Activated CD4-positive, alpha-beta T cell treated with anti-CD3 and anti-CD28 coated beads, Interleukin-2, amount 50 U/mL, for 24 hours (primary cell): Measurements from ENCODE around the gene PTPRE.
A peak's percentile ranks its signal among the peaks of the same experiment; 100 is the strongest.

Experiments used
- DNase-seq, 2 donors: peaks; one replicate each; pipeline ENCODE4 v3.0.0-alpha.2; 2020; ENCODE audit warnings: low read depth in 1 of 2, low spot score in 1 of 2

PTPRE gene

DNA sequence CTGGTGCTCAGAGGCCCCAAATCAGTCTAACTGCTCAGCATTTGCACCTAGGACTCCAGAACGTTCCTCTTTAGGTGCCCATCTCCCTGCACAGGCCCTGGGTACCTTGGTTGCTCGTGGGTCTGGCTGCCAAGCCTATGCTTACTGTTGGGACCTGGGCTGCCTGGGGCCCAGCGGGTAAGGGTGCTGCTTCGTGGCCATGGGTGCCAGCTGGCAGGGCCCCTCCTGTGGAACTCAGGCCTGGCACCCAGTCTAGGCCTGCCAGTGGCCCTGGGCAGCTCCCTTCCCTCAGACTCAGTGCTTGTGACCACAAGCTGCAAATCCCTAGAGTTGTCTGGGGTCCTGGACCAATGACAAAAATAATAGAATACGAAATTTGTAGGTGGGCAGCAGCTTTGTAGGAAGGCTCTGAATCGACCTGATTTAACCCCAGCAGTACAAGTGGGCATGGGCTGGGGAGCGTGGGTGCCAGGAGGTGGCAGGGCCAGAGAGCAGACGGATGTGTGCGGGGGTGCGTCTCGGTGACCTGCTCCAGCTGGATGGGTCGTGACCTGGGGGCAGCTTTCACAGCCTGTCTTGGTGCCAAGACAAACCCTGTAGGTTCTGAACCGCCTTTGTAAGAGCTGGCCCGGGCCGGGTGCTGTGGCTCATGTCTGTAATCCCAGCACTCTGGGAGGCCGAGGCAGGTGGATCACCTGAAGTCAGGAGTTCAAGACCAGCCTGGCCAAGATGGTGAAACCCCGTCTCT, 149.6 kb downstream of the PTPRE start:
- DNase-seq: no peak

GRCh38 chr10:128058106-128058749, 151.3 kb downstream of the PTPRE start:
- no peak for DNase-seq

GRCh38 chr10:128058750-128059134, 151.8 kb downstream of the PTPRE start:
- DNase-seq: no peak

GRCh38 chr10:128059266-128059981, 152.5 kb downstream of the PTPRE start:
- DNase-seq: no peak

GRCh38 chr10:128059982-128060293, 153.0 kb downstream of the PTPRE start:
- no peak for DNase-seq

- DNase-seq: no peak
Measured at GRCh38 chr10:128060341-128061250, 153.7 kb downstream of the PTPRE start.

DNA sequence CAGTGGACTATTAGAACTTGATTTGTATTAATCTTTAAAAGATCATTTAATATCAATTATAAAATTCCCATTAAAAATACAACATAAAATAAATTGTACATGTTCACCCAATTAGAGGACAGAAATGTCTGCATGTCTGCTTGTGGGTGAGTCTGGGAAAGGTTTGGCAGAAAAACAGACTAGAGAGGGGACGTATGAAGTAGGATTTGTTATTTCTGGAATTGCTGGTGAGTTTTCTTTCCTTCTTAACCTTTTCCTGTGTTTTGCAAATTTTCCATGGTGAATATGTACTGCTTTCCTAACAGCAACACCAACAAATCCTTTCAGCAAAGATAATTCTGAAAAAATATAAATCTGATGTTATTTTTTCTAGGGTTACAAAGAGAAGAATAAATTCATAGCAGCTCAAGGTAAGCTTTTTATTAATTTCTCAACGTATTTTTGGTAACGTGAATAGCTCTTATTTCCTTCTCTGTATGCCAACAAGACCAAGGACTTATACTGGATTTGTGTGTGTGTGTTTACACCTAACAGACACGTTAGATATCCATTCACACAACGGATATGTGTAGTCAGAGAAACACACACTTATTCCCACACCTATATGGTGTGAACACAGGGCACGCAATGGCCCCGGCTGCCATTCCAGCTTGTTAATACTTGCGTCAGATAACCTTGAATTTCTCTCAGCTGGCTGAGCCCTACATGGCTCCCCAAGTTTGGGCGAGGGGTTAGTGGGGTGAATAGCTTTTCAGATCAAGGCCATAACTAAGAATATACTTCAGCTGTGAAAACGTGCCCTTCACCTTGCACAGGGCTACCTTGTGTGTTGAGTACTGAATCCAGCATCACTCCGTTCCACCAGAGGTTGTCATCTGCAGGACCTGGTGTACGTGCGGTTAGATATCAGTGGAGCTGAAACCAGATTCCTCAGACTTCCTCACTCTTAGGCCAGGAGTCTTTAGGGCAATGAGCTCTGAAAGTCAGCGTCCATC, 154.7 kb downstream of the PTPRE start:
- no peak for DNase-seq

DNA sequence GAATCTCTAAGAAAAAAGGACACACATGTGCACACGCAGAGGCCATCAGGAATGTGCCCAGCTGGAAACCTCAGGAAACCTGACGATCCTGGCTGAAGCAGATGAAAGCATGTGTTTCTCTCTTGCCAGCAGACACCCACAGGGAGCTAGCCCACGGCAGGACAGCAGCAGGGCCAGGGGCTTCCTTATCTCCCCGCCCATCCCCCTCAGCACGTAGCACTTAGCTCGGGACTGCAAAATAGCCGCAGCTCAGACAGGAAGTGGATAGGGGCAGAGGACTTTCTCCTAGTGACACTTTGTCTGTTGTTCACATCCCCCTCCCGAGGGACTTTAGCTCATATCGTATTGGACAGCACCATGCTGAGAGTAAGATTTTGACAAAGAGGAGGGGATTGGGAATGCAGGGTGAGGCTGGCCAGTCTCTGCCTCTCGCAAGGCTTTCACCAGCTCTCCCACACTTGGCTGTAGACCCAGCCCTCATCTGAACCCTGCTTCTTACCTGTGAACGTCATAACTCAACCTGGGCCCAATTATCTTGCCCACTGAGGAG, 155.5 kb downstream of the PTPRE start:
- DNase-seq: no peak

DNA sequence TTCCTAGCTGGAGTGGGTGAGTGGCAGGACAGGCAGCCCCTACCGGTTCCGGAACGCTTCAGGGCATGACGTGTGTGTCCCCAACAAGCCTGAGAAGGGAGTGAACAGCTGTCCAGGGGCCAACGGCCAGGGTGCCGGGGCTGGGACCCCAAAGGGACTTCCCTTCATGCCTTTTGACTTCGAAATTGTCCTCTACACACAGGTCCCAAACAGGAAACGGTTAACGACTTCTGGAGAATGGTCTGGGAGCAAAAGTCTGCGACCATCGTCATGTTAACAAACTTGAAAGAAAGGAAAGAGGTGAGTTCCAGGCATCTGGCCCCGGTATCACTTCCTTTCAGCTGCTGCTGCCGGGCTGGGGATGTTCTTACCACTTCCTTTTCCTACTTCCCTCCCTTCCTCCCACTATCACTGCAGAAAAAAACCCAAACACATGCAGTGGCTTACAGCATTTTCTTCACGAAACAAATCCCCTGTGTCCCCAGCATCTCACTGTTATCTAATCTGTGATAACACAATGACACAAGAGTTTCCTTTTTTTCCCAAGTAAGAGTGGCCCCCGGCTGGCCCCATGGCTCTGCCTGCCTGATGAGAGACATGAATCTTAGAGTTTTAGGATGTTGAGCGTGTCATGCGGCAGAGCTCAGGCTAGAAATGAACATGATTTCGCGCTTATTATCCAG, 156.1 kb downstream of the PTPRE start:
- DNase-seq: peak in 1 of 2 donors; percentile 52

GRCh38 chr10:128063736-128064107, 156.8 kb downstream of the PTPRE start:
- no peak for DNase-seq

- peak; percentile 56 to 81 for DNase-seq
Measured at GRCh38 chr10:128064108-128064969, 157.4 kb downstream of the PTPRE start.

DNA sequence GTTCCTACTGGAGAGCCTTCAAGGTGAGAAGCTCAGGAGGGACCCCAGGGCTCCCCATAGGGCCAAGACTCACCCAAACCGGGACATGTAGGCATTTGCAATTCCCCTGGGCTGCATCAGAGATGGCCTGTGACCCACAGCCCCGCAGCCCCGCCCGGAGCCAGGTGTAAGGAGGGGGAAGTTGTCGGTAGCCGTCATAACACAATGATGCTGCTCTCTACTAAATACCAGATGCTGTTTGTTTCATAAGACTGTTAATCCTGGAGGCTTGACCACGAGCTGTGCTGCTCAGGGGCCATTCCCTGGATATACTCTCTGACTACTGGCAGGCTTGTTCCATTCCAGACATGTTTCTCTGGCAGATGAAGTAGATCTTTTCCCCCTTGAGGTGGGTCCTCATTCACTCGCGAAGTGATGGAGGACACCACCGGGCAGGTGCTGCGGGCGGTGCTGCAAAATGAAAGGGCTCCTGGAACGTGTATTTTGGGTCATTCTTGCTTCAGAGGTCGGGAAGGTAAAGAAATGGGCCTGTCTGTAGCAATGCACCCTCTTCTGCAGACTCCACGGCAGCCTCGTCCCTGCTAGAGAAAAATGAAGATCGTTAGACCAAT, 158.2 kb downstream of the PTPRE start:
- DNase-seq: no peak

DNA sequence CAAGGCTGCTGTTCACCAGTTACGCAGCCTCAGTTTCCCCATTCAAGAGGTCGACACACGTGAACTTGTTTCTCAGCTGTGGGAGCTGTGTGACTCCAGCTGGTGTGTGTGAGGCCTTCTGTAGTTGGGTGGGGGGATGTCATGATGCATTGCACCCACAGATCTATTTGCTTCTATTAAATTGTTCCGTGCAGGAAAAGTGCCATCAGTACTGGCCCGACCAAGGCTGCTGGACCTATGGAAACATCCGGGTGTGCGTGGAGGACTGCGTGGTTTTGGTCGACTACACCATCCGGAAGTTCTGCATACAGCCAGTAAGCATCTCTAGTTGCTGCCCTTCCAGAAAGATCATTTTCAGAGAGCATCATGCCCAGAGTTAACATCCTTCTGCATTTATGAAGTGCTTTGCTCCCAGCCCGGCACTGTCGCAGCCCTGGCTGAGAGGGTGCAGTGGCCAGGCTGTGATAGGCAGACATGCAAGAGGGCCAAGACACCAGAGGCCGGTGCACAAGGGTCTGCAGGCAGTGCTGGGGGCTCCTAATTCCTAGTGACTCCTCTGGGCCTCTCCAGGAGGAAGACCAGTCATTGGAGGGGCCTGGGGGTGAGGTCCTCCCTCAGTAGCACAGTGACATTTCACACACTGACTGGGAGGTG, 159.1 kb downstream of the PTPRE start:
- DNase-seq: no peak

GRCh38 chr10:128066870-128067382, 160.0 kb downstream of the PTPRE start:
- no peak for DNase-seq

GRCh38 chr10:128067691-128068397, 160.9 kb downstream of the PTPRE start:
- DNase-seq: no peak
